Activated CD4-positive, CD25-positive, alpha-beta regulatory T cell (primary cell): Measurements from ENCODE around the gene B3GALT4.
"Not testable (repeated sequence)": the region's sequence is repeated elsewhere in the genome, so short reads cannot be mapped to it uniquely, and the experiment has no call there.

Experiments used
- DNase-seq, 4 experiments: peaks; one replicate each; lab custom pipeline; 2025; lab: John Stamatoyannopoulos, UW

The B3GALT4 gene

GRCh38 chr6:33272275-33273128, 4.4 kb upstream of the B3GALT4 start:
- DNase-seq = no peak

- DNase-seq = no peak
Measured at GRCh38 chr6:33273129-33273923, 3.6 kb upstream of the B3GALT4 start.

- DNase-seq = no peak
Measured at GRCh38 chr6:33273924-33274902, 2.7 kb upstream of the B3GALT4 start.

- not testable (repeated sequence) for DNase-seq
Measured at GRCh38 chr6:33275795-33276580, 935 bp upstream of the B3GALT4 start.

GRCh38 chr6:33276581-33276863, 401 bp upstream of the B3GALT4 start:
- no peak for DNase-seq

- DNase-seq = peak in 1 of 4 experiments; percentile 12
Measured at GRCh38 chr6:33277663-33278391, 904 bp downstream of the B3GALT4 start.

- no peak for DNase-seq
Measured at GRCh38 chr6:33278392-33278741, 1.4 kb downstream of the B3GALT4 start.

- DNase-seq = no peak
Measured at GRCh38 chr6:33278810-33279209, 1.9 kb downstream of the B3GALT4 start.

- no peak for DNase-seq
Measured at GRCh38 chr6:33279257-33279695, 2.4 kb downstream of the B3GALT4 start.

- DNase-seq = no peak
Measured at GRCh38 chr6:33279971-33280511, 3.1 kb downstream of the B3GALT4 start.

GRCh38 chr6:33280539-33280938, 3.6 kb downstream of the B3GALT4 start:
- DNase-seq = no peak

GRCh38 chr6:33285214-33285613, 8.3 kb downstream of the B3GALT4 start:
- not testable (repeated sequence) for DNase-seq

GRCh38 chr6:33286946-33287914, 10.3 kb downstream of the B3GALT4 start:
- DNase-seq = no peak

- DNase-seq = no peak
Measured at GRCh38 chr6:33288141-33288920, 11.4 kb downstream of the B3GALT4 start.

- peak; percentile 50 to 59 (median 58) for DNase-seq
Measured at GRCh38 chr6:33288921-33289783, 12.2 kb downstream of the B3GALT4 start, which contains the start of the genes PFDN6 and WDR46. TSS of gene PFDN6 (plus strand) at chr6:33289601. CDS start at chr6:33289857, 256 bp downstream. TSS of gene WDR46 (minus strand) at chr6:33289239. CDS start at chr6:33289170, 69 bp downstream.

GRCh38 chr6:33289784-33290315, 12.9 kb downstream of the B3GALT4 start:
- DNase-seq = no peak

- no peak for DNase-seq
Measured at GRCh38 chr6:33290459-33290858, 13.5 kb downstream of the B3GALT4 start.
